Lower lobe of right lung (tissue), 2 donors: Measurements from ENCODE around the gene DMP1. TPM values are rescaled to one million over a fixed set of nuclear protein-coding genes. Genes with fewer than 3 reads are reported as not detected.
"Not testable (repeated sequence)": the region's sequence is repeated elsewhere in the genome, so short reads cannot be mapped to it uniquely, and the experiment has no call there.

ENCODE experiments used
- ATAC-seq, 2 donors: fragments of 200-7000 bp; cut with Tn5 transposase; one replicate each; pipeline ENCODE4 v1.9.1; 2020 to 2022; ENCODE audit warnings: mild to moderate bottlenecking in 2 of 2, moderate library complexity in 2 of 2
- DNase-seq: peaks from one replicate; pipeline ENCODE4 v3.0.0-alpha.2; 2020
- H3K27ac ChIP-seq: fragments of 200-600 bp; one replicate; pipeline ENCODE4 v1.8.0; 2022
- H3K27me3 ChIP-seq: fragments of 200-600 bp; one replicate; pipeline ENCODE4 v1.8.0; 2022; ENCODE audit warnings: low read depth
- H3K36me3 ChIP-seq: fragments of 200-600 bp; one replicate; pipeline ENCODE4 v1.8.0; 2022; ENCODE audit warnings: mild to moderate bottlenecking
- H3K4me1 ChIP-seq: fragments of 200-600 bp; one replicate; pipeline ENCODE4 v1.8.0; 2022
- H3K4me3 ChIP-seq: fragments of 200-600 bp; one replicate; pipeline ENCODE4 v1.8.0; 2022; ENCODE audit warnings: mild to moderate bottlenecking
- H3K9me3 ChIP-seq: fragments of 200-600 bp; one replicate; pipeline ENCODE4 v1.8.0; 2022
- intact Hi-C: fragments of 100-400 bp; cut with DNase I; formaldehyde crosslinking; loops from one replicate; pipeline ENCODE4 v1.11.0; 2022
- total RNA-seq: library from RNA; stranded (reverse); fragmentation: NEBNext Ultra II Directional; extraction: Animal tissue kit (Norgen Biotek cat#: 25700); gene quantifications from one replicate; pipeline ENCODE4 v1.2.1, GENCODE V29; 2021
- TF ChIP-seq, protein P1 (sequence below): fragments of 200-600 bp; IDR thresholded peaks from one replicate; pipeline ENCODE4 v1.8.0; 2022; ENCODE audit warnings: antibody characterized with exemption, mild to moderate bottlenecking
- donor health status: DM: no; HTN: yes; CAD: no; lungs with severe emphysema.

DMP1 gene
- total RNA-seq, 1 donor from 2014 or later, result not detected

DNA sequence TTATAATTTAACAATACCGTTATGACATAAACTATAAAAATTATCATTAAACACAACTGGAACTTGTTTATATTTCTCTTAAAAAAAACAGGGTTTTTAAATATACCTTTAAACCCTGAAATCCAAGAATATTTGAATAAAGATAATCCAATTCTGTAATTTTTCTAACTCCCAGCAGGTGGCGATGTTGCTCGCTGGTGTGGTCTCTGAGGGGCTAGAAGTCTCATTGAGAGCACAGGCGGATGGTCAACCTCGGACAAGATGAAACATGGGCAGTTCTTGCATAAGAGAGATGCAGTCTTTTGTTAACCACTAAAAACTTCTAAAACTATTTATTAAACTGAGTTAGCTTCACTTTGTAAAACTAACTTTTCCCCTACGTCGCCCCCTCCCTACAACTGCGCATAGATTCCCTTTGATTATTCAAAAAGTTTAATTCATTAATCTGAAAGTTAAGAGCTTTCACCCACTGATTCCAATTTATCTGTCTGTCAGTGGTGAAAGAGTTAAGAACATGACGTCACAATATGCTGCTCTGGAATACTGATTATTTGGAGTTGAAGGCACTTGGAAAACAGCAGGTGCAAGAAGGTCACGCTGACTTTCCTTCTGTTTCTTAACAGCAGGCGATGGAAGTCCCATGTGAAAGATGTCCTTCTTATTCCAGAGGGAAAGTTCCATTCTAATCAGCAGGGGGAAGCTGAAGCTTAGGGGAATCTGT is 29.5 kb downstream of the DMP1 start:
- no peak overlapping the region for H3K4me3 ChIP-seq
- peaks cover 5% of the 10 kb centered on the region for H3K4me1 ChIP-seq
- H3K27me3 ChIP-seq, result no peaks in the 10 kb centered on the region
- ATAC-seq (peak in 1 of 2 donors; percentile 54), DNase-seq (no peak)
- intact Hi-C loops, result no loop called here
- TF ChIP-seq, protein P1, sequence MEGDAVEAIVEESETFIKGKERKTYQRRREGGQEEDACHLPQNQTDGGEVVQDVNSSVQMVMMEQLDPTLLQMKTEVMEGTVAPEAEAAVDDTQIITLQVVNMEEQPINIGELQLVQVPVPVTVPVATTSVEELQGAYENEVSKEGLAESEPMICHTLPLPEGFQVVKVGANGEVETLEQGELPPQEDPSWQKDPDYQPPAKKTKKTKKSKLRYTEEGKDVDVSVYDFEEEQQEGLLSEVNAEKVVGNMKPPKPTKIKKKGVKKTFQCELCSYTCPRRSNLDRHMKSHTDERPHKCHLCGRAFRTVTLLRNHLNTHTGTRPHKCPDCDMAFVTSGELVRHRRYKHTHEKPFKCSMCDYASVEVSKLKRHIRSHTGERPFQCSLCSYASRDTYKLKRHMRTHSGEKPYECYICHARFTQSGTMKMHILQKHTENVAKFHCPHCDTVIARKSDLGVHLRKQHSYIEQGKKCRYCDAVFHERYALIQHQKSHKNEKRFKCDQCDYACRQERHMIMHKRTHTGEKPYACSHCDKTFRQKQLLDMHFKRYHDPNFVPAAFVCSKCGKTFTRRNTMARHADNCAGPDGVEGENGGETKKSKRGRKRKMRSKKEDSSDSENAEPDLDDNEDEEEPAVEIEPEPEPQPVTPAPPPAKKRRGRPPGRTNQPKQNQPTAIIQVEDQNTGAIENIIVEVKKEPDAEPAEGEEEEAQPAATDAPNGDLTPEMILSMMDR, result peak; percentile 77
- no peaks in the 10 kb centered on the region for H3K36me3 ChIP-seq
- no peak overlapping the region for H3K27ac ChIP-seq
- peaks cover 5% of the 10 kb centered on the region for H3K9me3 ChIP-seq

DNA sequence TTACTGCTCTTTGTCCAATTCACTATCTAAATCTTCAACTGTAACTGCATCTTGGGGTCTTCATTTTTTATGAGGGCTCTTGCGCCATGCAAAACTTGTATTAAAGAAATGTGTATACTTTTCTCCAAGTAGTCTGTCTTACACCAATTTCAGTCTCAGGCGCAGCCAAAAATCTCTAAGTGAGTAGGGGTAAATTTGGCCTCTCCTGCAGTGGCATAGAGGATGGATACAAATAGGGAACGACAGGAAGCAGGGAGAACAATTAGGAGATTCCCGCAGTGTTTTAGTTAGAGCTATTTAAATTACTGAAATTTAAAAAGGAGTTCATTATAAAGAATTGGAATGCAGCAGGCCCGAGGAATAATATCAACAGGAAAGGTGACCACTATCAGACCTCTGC is 30.2 kb downstream of the DMP1 start:
- H3K27ac ChIP-seq, result no peak overlapping the region
- H3K4me1 ChIP-seq, result peaks cover 5% of the 10 kb centered on the region
- intact Hi-C loops, result no loop called here
- ATAC-seq (no peak), DNase-seq (no peak)
- no peaks in the 10 kb centered on the region for H3K27me3 ChIP-seq
- no peaks in the 10 kb centered on the region for H3K36me3 ChIP-seq
- TF ChIP-seq, protein P1, result no peak
- H3K4me3 ChIP-seq, result no peak overlapping the region
- peaks cover 5% of the 10 kb centered on the region for H3K9me3 ChIP-seq

- DNase-seq (no peak), ATAC-seq (no peak)
- H3K4me3 ChIP-seq, result no peak overlapping the region
- TF ChIP-seq, protein P1, result no peak
- H3K4me1 ChIP-seq, result no peaks in the 10 kb centered on the region
- H3K27me3 ChIP-seq, result no peaks in the 10 kb centered on the region
- H3K36me3 ChIP-seq, result no peaks in the 10 kb centered on the region
- peaks cover 11% of the 10 kb centered on the region for H3K9me3 ChIP-seq
- no peak overlapping the region for H3K27ac ChIP-seq
- intact Hi-C loops, result no loop called here
Observed at GRCh38 chr4:87688316-87688715, 38.2 kb downstream of the DMP1 start.

DNA sequence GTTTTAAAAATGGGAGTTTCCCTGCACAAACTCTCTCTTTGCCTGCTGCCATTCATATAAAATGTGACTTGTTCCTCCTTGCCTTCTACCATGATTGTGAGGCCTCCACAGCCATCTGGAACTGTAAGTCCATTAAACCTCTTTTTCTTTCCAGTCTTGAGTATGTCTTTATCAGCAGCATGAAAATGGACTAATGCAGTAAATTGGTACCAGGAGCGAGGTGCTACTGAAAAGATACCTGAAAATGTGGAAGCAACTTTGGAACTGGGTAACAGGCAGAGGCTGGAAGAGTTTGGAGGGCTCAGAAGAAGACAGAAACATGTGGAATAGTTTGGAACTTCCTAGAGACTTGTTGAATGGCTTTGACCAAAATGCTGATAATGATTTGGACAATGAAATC is 40.9 kb downstream of the DMP1 start:
- H3K27me3 ChIP-seq, ATAC-seq, H3K36me3 ChIP-seq, H3K4me3 ChIP-seq, H3K27ac ChIP-seq, intact Hi-C loops, DNase-seq, H3K4me1 ChIP-seq: not testable (repeated sequence)
- peaks cover 11% of the 10 kb centered on the region for H3K9me3 ChIP-seq

GRCh38 chr4:87692060-87692459 is 42.0 kb downstream of the DMP1 start:
- ATAC-seq, H3K27ac ChIP-seq, H3K4me1 ChIP-seq, intact Hi-C loops, H3K4me3 ChIP-seq, H3K36me3 ChIP-seq, H3K27me3 ChIP-seq, DNase-seq: not testable (repeated sequence)
- H3K9me3 ChIP-seq, result peaks cover 11% of the 10 kb centered on the region

GRCh38 chr4:87697272-87697671 is 47.2 kb downstream of the DMP1 start:
- TF ChIP-seq, protein P1, result no peak
- no peaks in the 10 kb centered on the region for H3K4me1 ChIP-seq
- H3K9me3 ChIP-seq, result no peaks in the 10 kb centered on the region
- DNase-seq (no peak), ATAC-seq (no peak)
- intact Hi-C loops, result no loop called here
- no peak overlapping the region for H3K27ac ChIP-seq
- H3K4me3 ChIP-seq, result no peak overlapping the region
- no peaks in the 10 kb centered on the region for H3K27me3 ChIP-seq
- H3K36me3 ChIP-seq, result no peaks in the 10 kb centered on the region
